ENCODE results near the gene RYR3. TPM values are rescaled to one million over a fixed set of nuclear protein-coding genes. Genes with fewer than 3 reads are reported as not detected.

Gene RYR3
- total RNA-seq, 4 donors from 2014 or later = 0.38 to 1.8 (median 1.2) TPM

GRCh38 chr15:33882921-33883320 lies 572.2 kb downstream of the RYR3 start:
- 93% methylated on average over 2 of the region's 2 CpGs for WGBS, 2 donors
- no peak overlapping the region for H3K4me3 ChIP-seq (ENCODE audit: low read depth, poor library complexity, severe bottlenecking)
- no peak for DNase-seq (ENCODE audit: low spot score in 2 of 2)
- intact Hi-C loops (cut with DNase I; ENCODE audit: low total_unique reads) = no loop called here
- TF ChIP-seq CTCF (IDR thresholded peaks at IDR 0.05) (no peak), POLR2A (IDR thresholded peaks at IDR 0.05) (no peak)

- 12 to 58% methylated on average over 2 of the region's 2 CpGs for WGBS, 2 donors
- TF ChIP-seq CTCF (IDR thresholded peaks at IDR 0.05) (no peak), POLR2A (IDR thresholded peaks at IDR 0.05) (no peak)
- no peak overlapping the region for H3K4me3 ChIP-seq (ENCODE audit: low read depth, poor library complexity, severe bottlenecking)
- no peak for DNase-seq (ENCODE audit: low spot score in 2 of 2)
- intact Hi-C loops (cut with DNase I; ENCODE audit: low total_unique reads) = no loop called here
Observed at GRCh38 chr15:33888176-33888575, 577.4 kb downstream of the RYR3 start.

GRCh38 chr15:33894193-33894592 lies 583.4 kb downstream of the RYR3 start:
- H3K4me3 ChIP-seq (ENCODE audit: low read depth, poor library complexity, severe bottlenecking) = no peak overlapping the region
- DNase-seq (ENCODE audit: low spot score in 2 of 2) = no peak
- intact Hi-C loops (cut with DNase I; ENCODE audit: low total_unique reads) = no loop called here
- TF ChIP-seq CTCF (IDR thresholded peaks at IDR 0.05) (no peak), POLR2A (IDR thresholded peaks at IDR 0.05) (no peak)
- 92 to 93% methylated on average over 6 of the region's 6 CpGs for WGBS, 2 donors

GRCh38 chr15:33902043-33902442 lies 591.3 kb downstream of the RYR3 start:
- no peak for TF ChIP-seq POLR2A (IDR thresholded peaks at IDR 0.05)
- TF ChIP-seq CTCF (IDR thresholded peaks at IDR 0.05) = no peak
- 0 to 2% methylated on average over 1 of the region's 1 CpG for WGBS, 2 donors
- DNase-seq (ENCODE audit: low spot score in 2 of 2) = no peak
- intact Hi-C loops (cut with DNase I; ENCODE audit: low total_unique reads) = no loop called here
- H3K4me3 ChIP-seq (ENCODE audit: low read depth, poor library complexity, severe bottlenecking) = no peak overlapping the region

- WGBS, 2 donors = 89 to 98% methylated on average over 2 of the region's 2 CpGs
- no peak for TF ChIP-seq POLR2A (IDR thresholded peaks at IDR 0.05)
- no peak for TF ChIP-seq CTCF (IDR thresholded peaks at IDR 0.05)
Observed at GRCh38 chr15:33903661-33904060, 592.9 kb downstream of the RYR3 start.

GRCh38 chr15:33907326-33907725 lies 596.6 kb downstream of the RYR3 start:
- intact Hi-C loops (cut with DNase I; ENCODE audit: low total_unique reads) = no loop called here
- H3K4me3 ChIP-seq (ENCODE audit: low read depth, poor library complexity, severe bottlenecking) = no peak overlapping the region
- no peak for TF ChIP-seq POLR2A (IDR thresholded peaks at IDR 0.05)
- TF ChIP-seq CTCF (IDR thresholded peaks at IDR 0.05) = no peak
- no peak for DNase-seq (ENCODE audit: low spot score in 2 of 2)

More at GRCh38 chr15:33903661-33904060, 592.9 kb downstream of the RYR3 start:
- no peak for DNase-seq (ENCODE audit: low spot score in 2 of 2)
- intact Hi-C loops (cut with DNase I; ENCODE audit: low total_unique reads) = no loop called here
- H3K4me3 ChIP-seq (ENCODE audit: low read depth, poor library complexity, severe bottlenecking) = no peak overlapping the region

Data from lower leg skin (tissue), 4 donors.